ENCODE data around the gene PTPRT. TPM values are rescaled to one million over a fixed set of nuclear protein-coding genes. Genes with fewer than 3 reads are reported as not detected.

Gene PTPRT
- total RNA-seq, 2 experiments from 2014 or later = not detected

DNA sequence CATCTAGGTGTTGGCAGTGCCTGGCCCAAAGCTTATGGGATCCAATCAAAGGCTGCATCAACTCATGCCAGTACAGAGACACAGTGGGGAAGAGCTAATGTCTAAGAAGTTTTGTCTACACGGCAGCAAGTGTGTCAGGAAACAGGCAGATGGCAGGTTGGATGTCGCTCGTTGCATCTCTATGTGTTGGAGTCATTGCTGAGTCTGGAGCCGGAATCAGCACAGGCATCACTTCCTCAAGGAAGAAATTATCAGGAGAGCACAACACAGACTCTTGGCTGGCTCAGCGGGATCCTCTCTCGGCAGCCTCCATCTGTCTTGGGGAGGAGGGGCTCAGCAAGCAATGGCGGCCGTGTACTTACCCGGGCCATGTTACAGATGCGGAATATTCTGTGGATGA lies 1104.3 kb downstream of the PTPRT start:
- no peaks in the 10 kb centered on the region for H3K4me1 Mint-ChIP-seq (ENCODE audit: low read depth)
- H3K4me3 Mint-ChIP-seq = no peak overlapping the region
- H3K27ac Mint-ChIP-seq = no peak overlapping the region
- ChIA-PET POLR2A (no interaction called here), CTCF (no interaction called here)
- H3K36me3 Mint-ChIP-seq (ENCODE audit: low read depth) = no peaks in the 10 kb centered on the region
- H3K27me3 Mint-ChIP-seq = no peaks in the 10 kb centered on the region
- no peak for DNase-seq
- intact Hi-C loops (cut with micrococcal nuclease) = no loop called here
- peaks cover 2% of the 10 kb centered on the region for H3K9me3 Mint-ChIP-seq
- TF ChIP-seq, protein P1, sequence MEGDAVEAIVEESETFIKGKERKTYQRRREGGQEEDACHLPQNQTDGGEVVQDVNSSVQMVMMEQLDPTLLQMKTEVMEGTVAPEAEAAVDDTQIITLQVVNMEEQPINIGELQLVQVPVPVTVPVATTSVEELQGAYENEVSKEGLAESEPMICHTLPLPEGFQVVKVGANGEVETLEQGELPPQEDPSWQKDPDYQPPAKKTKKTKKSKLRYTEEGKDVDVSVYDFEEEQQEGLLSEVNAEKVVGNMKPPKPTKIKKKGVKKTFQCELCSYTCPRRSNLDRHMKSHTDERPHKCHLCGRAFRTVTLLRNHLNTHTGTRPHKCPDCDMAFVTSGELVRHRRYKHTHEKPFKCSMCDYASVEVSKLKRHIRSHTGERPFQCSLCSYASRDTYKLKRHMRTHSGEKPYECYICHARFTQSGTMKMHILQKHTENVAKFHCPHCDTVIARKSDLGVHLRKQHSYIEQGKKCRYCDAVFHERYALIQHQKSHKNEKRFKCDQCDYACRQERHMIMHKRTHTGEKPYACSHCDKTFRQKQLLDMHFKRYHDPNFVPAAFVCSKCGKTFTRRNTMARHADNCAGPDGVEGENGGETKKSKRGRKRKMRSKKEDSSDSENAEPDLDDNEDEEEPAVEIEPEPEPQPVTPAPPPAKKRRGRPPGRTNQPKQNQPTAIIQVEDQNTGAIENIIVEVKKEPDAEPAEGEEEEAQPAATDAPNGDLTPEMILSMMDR (IDR thresholded peaks at IDR 0.05) = no peak
- no peak for ATAC-seq

DNA sequence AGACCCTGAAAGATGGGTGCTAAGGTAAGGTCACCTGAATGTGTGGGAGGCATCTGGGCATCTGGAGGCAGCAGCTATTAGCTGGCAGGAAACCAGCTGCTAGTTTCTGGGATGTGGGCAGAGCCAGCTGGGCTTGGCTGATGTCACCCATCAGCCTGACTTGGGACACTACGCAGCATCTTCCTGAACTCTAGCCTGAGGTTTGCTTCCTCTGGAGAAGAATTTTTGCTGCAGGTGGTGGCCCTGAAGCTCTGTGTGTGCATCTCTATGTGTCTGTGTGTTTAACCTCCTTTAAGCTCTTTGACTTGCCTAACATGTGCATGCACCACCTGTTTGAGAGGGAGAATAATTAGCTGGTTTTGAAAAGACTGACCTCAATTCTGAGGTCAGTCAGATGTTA lies 1106.4 kb downstream of the PTPRT start:
- DNase-seq = no peak
- Mint-ChIP-seq H3K27me3 (no peaks in the 10 kb centered on the region), H3K9me3 (peaks cover 2% of the 10 kb centered on the region), H3K4me3 (no peak overlapping the region), H3K36me3 (ENCODE audit: low read depth) (no peaks in the 10 kb centered on the region), H3K4me1 (ENCODE audit: low read depth) (no peaks in the 10 kb centered on the region), H3K27ac (no peak overlapping the region)
- ChIA-PET POLR2A (no interaction called here), CTCF (no interaction called here)
- no peak for ATAC-seq
- TF ChIP-seq, protein P1 (IDR thresholded peaks at IDR 0.05) = no peak
- intact Hi-C loops (cut with micrococcal nuclease) = no loop called here

DNA sequence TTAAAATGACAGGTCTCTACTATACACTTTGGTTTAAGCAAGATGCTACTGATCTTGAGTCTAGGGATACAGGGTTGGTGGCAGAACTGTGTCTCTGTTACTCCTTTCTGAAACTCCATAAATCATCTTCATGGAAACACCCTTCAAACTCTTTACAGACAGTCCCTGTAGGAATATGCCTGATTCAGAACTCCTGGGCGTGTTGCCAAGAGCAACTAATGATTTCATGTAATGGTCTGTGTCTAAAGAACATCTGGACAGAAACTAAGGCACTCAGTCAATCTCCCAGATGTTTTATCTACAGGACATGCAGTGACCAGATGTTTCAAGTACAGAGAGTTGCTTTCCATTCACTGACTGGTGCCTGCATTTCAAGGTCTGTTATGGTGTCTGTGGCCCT lies 1107.1 kb downstream of the PTPRT start:
- intact Hi-C loops (cut with micrococcal nuclease) = no loop called here
- Mint-ChIP-seq H3K27me3 (no peaks in the 10 kb centered on the region), H3K4me3 (no peak overlapping the region), H3K9me3 (peaks cover 2% of the 10 kb centered on the region), H3K4me1 (ENCODE audit: low read depth) (no peaks in the 10 kb centered on the region), H3K27ac (no peak overlapping the region), H3K36me3 (ENCODE audit: low read depth) (no peaks in the 10 kb centered on the region)
- DNase-seq (no peak), ATAC-seq (no peak)
- TF ChIP-seq, protein P1 (IDR thresholded peaks at IDR 0.05) = no peak
- CTCF ChIA-PET = no interaction called here
- POLR2A ChIA-PET = no interaction called here

DNA sequence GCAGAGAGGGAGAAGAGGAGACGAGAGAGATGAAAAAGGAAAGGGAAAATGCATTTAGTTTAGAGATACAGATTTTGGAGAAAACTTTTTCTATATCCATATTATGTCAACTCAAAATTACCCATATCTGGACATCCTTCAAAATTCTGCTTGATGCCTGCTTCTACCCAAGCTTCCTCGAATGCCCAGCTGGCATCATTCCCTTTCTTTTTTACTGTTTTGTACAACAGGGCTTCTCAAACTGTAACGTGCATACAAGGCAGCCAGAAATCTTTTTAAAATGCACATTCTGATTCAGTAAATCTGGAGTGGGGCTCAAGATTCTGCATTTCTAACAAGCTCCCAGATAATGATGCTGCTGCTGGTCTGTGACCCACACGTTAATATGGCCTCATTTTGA lies 1108.8 kb downstream of the PTPRT start:
- Mint-ChIP-seq H3K27me3 (no peaks in the 10 kb centered on the region), H3K9me3 (no peaks in the 10 kb centered on the region), H3K4me3 (no peak overlapping the region), H3K27ac (no peak overlapping the region), H3K36me3 (ENCODE audit: low read depth) (no peaks in the 10 kb centered on the region), H3K4me1 (ENCODE audit: low read depth) (no peaks in the 10 kb centered on the region)
- ChIA-PET CTCF (no interaction called here), POLR2A (no interaction called here)
- intact Hi-C loops (cut with micrococcal nuclease) = no loop called here
- ATAC-seq (no peak), DNase-seq (no peak)
- TF ChIP-seq, protein P1 (IDR thresholded peaks at IDR 0.05) = no peak

DNA sequence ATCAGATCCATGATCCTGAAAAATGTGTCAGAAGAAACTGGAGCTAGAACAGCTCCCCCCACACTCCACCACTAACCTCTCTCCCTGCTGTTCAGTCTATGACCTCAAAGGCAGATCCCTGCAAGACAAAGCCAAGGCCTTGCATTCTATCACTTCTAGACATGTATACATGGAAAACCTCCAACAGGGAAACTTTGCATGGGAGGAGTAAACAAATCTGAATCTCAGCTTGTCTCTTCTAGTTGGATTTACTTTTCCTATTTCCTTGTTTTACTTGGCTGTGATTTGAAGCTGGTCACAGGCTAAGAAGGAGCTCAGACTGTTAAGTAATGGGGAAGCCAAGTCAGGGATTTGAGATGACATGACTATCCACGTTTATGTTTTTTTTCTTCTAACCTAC lies 1114.8 kb downstream of the PTPRT start:
- ChIA-PET CTCF (no interaction called here), POLR2A (no interaction called here)
- ATAC-seq (no peak), DNase-seq (no peak)
- no peaks in the 10 kb centered on the region for H3K27me3 Mint-ChIP-seq
- no peak overlapping the region for H3K27ac Mint-ChIP-seq
- intact Hi-C loops (cut with micrococcal nuclease) = no loop called here
- TF ChIP-seq, protein P1 (IDR thresholded peaks at IDR 0.05) = no peak
- no peaks in the 10 kb centered on the region for H3K9me3 Mint-ChIP-seq
- no peak overlapping the region for H3K4me3 Mint-ChIP-seq
- no peaks in the 10 kb centered on the region for H3K4me1 Mint-ChIP-seq (ENCODE audit: low read depth)
- H3K36me3 Mint-ChIP-seq (ENCODE audit: low read depth) = no peaks in the 10 kb centered on the region

All from activated CD8-positive, alpha-beta T cell treated with anti-CD3 and anti-CD28 coated beads for 36 hours (primary cell).